ENCODE measurements around the gene CCDC157.

Gene CCDC157

GRCh38 chr22:30357650-30358215, 926 bp downstream of the CCDC157 start:
- DNase-seq: no peak

- no peak for DNase-seq
Observed at GRCh38 chr22:30358541-30358940, 1.7 kb downstream of the CCDC157 start.

GRCh38 chr22:30361916-30362650, 5.3 kb downstream of the CCDC157 start:
- DNase-seq: no peak

- DNase-seq: no peak
Observed at GRCh38 chr22:30362651-30363281, 6.0 kb downstream of the CCDC157 start.

GRCh38 chr22:30365891-30366290, 9.1 kb downstream of the CCDC157 start:
- DNase-seq: no peak

GRCh38 chr22:30368420-30368819, 11.6 kb downstream of the CCDC157 start:
- DNase-seq: no peak

GRCh38 chr22:30370641-30371230, 13.9 kb downstream of the CCDC157 start:
- peak; percentile 54 for DNase-seq

- DNase-seq: no peak
Observed at GRCh38 chr22:30371321-30371720, 14.5 kb downstream of the CCDC157 start.

GRCh38 chr22:30371981-30372380, 15.2 kb downstream of the CCDC157 start:
- no peak for DNase-seq

GRCh38 chr22:30372915-30373314, 16.1 kb downstream of the CCDC157 start:
- DNase-seq: no peak

GRCh38 chr22:30373331-30374325, 16.8 kb downstream of the CCDC157 start:
- peak; percentile 51 for DNase-seq

GRCh38 chr22:30375312-30375849, 18.6 kb downstream of the CCDC157 start:
- no peak for DNase-seq

- no peak for DNase-seq
Observed at GRCh38 chr22:30380011-30380410, 23.2 kb downstream of the CCDC157 start.

GRCh38 chr22:30381264-30381663, 24.5 kb downstream of the CCDC157 start:
- no peak for DNase-seq

- DNase-seq: no peak
Observed at GRCh38 chr22:30382340-30382739, 25.5 kb downstream of the CCDC157 start.

GRCh38 chr22:30383061-30383460, 26.3 kb downstream of the CCDC157 start:
- DNase-seq: no peak

GRCh38 chr22:30385942-30386341, 29.1 kb downstream of the CCDC157 start:
- DNase-seq: no peak

- DNase-seq: no peak
Observed at GRCh38 chr22:30386608-30386959, 29.8 kb downstream of the CCDC157 start.

- DNase-seq: peak; percentile 92
Observed at GRCh38 chr22:30386960-30387827, 30.4 kb downstream of the CCDC157 start, which contains the start of gene RNF215. TSS of gene RNF215 (minus strand) at chr22:30387411. CDS start at chr22:30387313, 98 bp downstream.

- peak; percentile 75 for DNase-seq
Observed at GRCh38 chr22:30390974-30391691, 34.3 kb downstream of the CCDC157 start.

Data from islet precursor cell (in vitro differentiated cells).